ENCODE results near the gene GSTO2.

The GSTO2 gene

GRCh38 chr10:104254493-104255310, 14.3 kb upstream of the GSTO2 start, which contains the start of gene GSTO1:
Gene GSTO1 (plus strand): TSS chr10:104254892. CDS start chr10:104254929, 37 bp downstream.
- DNase-seq = peak; percentile 12

DNA sequence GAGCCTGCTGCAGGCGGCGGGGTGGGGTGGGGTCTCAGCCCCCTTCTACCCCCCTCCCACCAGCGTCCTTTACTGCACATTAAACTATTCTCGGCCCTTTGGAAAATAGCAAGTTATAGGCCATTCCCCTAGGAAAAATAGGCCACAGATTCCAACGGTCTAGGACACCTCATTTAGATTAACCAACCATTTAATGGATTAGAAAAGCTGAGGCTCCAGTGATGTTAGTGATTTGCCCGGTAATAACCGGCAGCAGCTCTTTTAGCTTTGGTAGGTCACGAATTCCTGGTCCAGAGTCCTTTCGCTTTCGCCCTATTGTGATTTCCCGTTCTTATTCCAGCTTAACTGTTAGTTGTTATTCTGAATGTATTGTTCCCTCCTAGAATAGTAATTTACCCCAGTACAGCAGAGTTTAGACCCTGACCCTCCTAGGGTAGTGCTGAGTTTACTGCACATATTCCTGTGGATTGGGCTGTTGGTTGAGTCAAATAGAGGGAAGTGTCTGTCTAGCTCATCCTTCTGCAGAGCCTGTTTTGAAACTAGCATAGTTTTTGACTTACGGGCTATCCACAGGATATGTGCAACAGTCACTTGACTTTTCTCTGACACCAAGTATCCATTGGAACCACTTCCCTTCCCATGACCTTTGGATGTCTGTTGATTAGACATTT, 13.5 kb upstream of the GSTO2 start:
- peak; percentile 14 for DNase-seq

DNA sequence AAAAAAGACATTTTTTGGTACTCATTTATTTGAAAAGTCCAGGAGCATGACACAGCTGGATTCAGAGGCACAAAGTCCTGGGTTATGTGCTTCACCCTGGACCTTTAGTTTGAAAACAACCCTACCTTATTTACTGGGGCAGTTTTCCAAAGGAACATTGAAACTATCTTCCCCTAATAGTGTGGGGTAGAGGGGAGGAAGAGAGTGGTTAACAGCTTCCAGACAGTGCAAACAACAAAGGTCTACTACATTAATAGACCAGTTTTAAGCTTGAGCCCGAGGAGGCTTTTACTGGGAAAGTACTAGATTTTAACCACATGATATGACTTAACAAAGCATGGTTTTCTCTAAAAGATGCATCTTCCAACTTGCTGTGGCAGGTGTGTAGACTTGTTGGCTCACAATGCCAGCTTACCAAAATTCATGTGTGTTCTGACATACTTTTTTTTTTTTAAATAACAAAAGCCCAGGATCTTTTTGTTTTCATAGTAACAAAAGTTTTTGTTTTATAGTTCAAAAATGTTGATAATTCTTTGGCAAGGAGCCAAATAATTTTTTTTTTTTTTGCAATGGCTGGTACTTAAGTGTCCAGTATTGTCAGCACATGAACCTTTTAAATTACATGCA, 12.5 kb upstream of the GSTO2 start:
- no peak for DNase-seq

DNA sequence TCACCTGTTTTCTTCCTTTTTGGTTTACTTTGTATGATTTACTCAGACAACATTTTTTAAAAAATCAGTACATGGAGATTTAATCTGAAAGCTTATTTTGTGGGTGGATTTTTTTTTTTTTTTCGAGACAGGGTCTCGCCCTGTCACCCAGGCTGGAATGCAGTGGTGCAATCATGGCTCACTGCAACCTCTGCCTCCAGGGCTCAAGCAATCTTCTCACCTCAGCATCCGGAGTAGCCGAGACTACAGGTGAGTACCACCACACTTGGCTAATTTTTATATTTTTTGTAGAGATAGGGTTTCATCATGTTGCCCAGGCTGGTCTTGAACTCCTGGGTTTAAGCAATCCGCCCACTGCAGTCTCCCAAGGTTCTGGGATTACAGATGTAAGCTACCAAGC, 11.7 kb upstream of the GSTO2 start:
- no peak for DNase-seq

- no peak for DNase-seq
Observed at GRCh38 chr10:104258209-104258608, 10.8 kb upstream of the GSTO2 start.

GRCh38 chr10:104259456-104259855, 9.5 kb upstream of the GSTO2 start:
- no peak for DNase-seq

DNA sequence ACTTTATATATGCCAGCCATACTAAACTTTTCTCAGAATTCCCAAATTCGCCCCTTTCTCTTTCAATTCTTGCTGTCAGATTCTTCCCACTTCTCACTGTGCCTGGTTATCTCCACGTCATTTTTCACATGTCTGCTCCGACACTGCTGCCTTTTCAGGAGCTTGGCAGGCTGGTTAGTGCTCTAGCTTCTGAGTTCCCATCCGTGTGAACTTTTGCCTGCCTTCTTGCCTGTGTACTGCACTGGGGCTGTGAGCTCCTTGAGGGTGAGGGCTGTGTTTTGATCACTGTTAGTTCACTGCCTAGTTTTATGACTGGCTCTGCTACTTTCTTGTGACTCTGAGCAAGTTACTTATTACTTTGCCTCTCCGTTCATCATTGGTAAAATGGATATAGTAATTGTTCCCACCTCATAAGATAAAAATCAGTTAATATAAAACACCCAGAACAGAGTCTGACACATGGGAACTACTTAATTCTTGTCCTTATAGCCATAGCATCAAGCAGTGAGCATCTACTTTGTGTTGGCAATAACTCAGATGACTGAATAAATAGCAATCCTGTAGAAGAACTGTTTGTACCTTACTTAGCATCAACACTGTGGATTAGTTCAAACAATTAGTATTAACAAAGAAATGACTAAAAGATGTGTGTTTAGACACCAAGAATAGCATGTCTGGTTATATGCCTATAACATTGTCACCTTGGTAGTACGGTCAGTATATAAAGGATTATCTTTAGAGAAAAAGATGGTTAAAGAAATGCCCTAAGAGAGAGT, 8.8 kb upstream of the GSTO2 start:
- DNase-seq = no peak

GRCh38 chr10:104260775-104261115, 8.2 kb upstream of the GSTO2 start:
- no peak for DNase-seq

GRCh38 chr10:104262055-104262454, 6.9 kb upstream of the GSTO2 start:
- no peak for DNase-seq

GRCh38 chr10:104264783-104265182, 4.2 kb upstream of the GSTO2 start:
- DNase-seq = no peak

DNA sequence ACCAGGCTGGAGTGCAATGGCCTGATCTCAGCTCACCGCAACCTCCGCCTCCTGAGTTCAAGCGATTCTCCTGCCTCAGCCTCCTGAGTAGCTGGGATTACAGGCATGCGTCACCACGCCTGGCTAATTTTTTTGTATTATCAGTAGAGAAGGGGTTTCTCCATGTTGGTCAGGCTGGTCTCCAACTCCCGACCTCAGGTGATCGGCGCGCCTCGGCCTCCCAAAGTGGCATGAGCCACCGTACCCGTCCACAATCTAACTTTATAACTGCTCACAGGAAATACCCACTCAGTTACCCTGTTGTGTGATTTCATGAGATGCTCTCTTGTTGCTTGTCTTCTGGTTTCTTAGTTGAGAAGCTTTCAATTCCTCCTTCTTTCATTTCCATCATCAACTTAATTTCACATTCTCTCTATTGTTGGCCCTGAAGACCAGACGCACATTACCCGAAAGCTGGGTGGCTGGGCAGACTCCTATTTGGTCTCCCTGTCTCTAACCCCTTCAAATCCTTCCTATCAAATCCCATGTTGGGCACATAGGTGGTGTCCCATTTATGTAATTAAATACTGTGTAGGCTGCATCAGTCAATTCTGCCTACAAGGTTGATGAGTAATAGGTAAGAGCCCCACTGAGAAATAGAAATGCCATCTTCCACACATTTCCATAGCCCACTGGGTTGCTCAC, 1.1 kb upstream of the GSTO2 start:
- no peak for DNase-seq

DNA sequence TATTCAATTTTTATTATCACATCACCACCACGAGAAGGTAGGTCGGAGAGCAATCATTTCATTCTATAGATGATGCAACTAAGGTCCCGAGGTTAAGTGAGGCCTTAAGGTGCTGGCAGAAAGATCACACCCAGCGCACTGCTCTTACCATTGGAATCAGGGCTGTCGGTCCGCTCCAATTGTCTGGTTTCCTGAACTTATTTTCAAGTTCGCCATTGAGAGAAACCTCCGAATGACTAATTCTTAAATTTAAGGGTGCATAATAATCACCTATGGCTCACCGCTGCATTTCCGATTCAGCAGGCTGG, 625 bp upstream of the GSTO2 start:
- DNase-seq = no peak

GRCh38 chr10:104273286-104273685, 4.3 kb downstream of the GSTO2 start:
- no peak for DNase-seq

DNA sequence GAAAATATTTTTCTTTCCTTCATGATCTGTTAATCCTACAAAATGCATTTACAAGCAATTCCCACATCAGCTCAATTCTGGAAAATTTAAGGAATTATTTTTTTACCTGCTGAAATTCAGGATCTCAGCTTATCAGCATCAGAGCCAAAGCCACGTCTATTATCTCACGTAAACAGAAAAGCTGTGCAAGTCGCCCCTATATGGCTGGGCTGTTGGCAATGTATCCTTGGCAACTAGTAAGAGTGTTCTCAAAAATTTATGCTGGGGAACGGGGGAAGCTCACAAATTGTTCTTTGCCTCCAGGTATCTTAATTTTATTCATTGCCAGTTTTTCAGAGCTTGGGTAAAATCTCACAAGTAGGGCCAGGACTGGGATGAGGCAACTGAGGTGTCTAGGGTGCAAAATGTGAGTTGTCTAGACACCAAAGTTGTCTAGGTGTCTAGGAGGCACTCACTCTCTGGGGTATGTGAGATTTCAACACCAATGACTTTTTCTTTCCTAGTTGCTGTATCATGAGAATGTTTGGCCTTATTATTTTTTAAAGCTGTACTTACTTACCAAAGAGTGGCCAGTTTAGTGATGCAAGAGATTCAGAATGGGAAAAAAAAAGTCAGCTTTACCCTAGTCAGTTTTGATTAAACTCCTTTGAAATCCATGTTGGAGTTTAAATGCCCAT, 5.1 kb downstream of the GSTO2 start:
- no peak for DNase-seq

DNA sequence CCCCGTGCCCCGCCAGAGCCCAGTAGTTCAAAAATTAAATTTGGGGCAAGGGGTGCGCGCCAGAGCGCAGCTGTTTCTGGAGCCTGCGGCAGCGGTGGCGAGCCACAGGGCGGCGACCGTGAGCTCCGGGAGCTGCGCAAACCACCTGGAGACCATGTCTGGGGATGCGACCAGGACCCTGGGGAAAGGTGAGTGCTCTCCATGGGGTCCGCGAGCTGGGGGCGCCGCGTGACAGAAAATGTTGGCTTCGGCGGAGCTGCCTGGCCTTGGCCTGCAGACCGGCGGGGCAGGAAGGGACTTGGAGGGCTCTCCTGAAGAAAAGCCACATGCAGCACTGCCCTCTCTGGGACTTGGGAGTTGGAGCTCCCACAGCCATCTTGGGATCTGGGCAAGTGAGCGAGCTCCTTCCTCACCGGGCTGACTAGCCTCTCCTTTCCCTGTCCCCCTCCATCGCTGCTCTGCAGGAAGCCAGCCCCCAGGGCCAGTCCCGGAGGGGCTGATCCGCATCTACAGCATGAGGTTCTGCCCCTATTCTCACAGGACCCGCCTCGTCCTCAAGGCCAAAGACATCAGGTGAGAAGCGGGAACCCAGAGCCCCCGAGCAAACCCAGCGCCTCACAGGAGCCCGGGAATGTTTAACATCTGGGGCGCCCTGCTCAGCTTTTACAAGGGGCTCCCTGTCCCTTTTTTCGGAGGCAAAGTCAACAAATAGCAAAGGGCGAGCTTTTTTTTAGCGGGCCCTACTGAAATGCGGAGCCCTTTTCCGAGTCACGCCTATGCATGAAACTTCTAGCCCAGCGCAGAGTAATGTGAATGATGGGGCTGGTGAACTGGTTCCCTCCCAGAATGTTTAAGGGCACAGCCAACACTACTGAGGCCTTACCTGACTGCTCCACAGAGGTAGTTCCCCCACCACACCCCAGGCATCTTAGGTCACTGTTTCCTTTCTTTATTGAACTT, 6.1 kb downstream of the GSTO2 start:
- DNase-seq = no peak

- DNase-seq = no peak
Observed at GRCh38 chr10:104276192-104276591, 7.2 kb downstream of the GSTO2 start.

GRCh38 chr10:104277785-104278184, 8.8 kb downstream of the GSTO2 start:
- DNase-seq = peak; percentile 59

DNA sequence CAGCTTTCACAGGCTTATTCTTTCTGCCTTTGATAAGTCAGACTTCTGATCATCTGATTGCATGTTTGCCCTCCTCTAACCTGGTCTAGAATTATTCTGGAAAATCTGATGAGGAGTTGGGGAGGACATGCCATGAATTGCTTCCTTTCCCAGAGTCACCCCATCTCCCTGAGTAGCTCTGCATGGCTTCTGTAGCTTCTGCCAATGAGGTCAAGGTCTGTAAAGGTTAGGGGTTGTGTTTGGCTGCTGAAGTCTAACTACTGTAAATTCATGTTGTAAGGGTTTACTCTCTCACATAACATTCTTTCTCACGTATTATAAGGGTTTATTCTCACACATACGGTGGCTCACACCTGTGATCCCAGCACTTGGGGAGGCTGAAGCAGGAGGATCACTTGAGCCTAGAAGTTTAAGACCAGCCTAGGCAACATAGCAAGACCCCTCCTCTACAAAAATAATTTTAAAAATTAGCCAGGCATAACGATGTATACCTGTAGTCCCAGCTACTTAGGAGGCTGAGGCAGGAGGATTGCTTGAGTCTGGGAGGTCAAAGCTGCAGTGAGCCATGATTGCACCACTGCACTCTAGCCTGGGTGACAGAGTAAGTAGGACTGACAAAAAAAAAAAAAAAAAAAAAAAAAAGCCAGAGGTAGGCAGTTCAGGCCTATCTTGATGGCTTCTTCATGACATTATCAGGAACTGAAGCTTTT, 10.7 kb downstream of the GSTO2 start:
- no peak for DNase-seq

- no peak for DNase-seq
Observed at GRCh38 chr10:104281694-104282093, 12.7 kb downstream of the GSTO2 start.

DNA sequence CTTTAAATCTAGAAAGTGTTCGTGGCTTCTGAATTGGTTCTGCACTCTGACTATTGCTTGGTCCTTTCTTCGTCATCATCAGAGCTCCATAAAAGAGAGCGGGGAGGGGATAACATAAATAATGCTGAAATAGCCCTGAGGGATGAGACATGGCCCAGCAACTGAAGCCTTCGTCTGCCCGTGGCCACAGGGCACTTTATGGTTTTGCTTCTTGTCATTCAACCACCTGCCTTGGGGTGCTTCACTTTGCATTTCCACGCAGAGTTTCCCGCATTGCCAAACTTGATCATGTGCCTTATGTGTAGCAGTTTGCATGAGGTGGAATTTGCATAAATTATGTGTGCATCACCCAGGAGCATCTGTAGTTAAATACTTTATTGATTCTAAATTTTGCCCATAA, 15.9 kb downstream of the GSTO2 start:
- no peak for DNase-seq

Data from DMS79 treated with DMSO at 0.1 percent for 48 hours (cell line).